GM21360 (cell line): ENCODE measurements around the gene HSPA9.

ENCODE experiments used
- ATAC-seq: cut with Tn5 transposase; IDR thresholded peaks from one replicate; pipeline ENCODE4 v1.9.1; 2021; ENCODE audit warnings: mild to moderate bottlenecking, moderate library complexity; ENCODE audit not compliant: unreplicated experiment

Gene HSPA9

DNA sequence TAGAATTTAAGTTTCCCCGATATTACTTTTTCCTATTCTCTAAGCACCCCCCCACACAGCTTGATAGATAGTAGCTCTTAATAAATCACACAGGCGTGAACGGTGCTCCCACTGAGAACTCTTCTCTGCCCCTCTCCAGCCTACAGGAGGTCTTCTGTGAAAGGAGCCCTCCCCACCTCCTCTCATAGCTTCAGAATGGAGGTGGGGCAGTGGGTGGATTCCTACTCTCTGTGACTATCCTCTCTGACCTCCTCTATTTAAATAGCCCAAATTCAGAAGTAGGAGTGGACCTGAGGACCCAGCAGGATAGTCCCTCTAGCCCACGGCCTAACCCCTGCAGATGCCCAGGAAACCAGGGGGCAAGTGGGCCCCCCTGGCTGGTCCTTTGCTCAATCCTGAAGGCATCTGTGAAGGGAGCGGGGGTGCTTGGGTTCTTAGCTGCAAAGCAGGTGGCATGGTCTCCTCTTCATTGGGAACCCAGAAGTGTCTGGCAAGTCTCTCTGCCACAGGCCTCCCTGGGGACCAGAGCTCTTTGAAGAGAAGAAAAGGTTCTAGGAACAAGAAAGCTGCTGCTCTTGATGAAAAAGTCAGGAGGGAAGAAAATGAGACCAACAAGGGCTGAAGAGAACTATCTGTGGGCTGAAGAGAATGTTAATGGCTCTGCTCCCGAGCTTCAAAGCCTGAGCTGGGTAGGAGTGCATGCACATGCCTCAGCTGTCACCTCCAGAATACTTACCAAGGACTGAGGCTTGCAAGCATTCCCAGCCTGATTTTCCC is 21.1 kb upstream of the HSPA9 start:
- ATAC-seq, result no peak

DNA sequence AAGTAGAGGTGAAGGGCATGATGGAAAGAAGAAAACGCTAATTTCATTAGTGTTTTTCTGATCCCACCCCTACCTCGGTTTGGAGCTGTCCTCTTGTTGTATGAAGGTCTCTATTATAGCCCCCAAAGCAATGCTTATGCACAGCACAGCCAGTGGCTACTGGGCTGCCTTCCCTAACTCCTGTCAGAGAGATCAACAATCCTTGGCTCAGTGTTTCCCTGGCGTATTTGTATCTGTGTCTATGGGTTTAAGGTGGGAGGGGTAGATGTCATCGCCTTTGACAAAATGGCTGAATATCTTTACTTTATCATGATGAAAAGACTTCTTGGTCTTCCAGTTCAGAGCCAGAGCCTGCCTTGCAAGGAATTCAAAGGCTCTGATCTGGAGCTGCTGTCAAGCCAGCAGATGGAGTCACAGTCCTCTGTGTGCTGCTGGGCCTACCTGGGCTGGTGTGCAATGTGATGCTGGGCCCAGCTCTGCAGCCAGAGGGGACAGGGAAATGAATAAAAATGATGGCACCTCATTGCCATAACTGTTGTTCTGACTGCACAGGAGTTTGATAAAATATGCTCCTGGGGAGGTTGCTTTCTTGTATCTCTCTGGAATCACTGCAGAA is 20.1 kb upstream of the HSPA9 start:
- ATAC-seq, result no peak

GRCh38 chr5:138594305-138595058 is 19.3 kb upstream of the HSPA9 start:
- no peak for ATAC-seq

GRCh38 chr5:138588013-138588788 is 13.0 kb upstream of the HSPA9 start:
- no peak for ATAC-seq

DNA sequence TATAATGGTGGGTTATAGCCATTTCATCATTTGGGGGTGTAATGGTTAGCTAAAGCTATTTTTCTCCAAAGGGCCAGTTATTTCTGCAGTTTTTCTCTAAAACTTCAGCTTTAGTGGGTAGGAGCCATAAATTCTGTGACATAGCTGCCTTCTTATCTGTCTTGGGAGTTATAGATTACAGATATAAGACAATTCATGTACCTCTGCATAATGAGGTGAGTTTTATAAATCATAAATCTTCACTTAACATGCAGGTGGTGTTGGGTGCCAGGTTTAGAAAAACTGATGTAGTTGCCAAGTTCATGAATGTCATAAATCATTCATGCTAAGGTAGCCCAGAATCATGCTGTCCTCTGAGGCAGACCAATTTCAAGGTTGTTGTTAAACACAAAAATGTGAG is 10.0 kb upstream of the HSPA9 start:
- ATAC-seq, result no peak

GRCh38 chr5:138583984-138584637 is 8.9 kb upstream of the HSPA9 start:
- ATAC-seq, result no peak

GRCh38 chr5:138582959-138583358 is 7.8 kb upstream of the HSPA9 start:
- no peak for ATAC-seq

GRCh38 chr5:138580777-138581176 is 5.6 kb upstream of the HSPA9 start:
- ATAC-seq, result no peak

- ATAC-seq, result no peak
Measured at GRCh38 chr5:138580001-138580400, 4.8 kb upstream of the HSPA9 start.

- ATAC-seq, result no peak
Measured at GRCh38 chr5:138579517-138579863, 4.3 kb upstream of the HSPA9 start.

- no peak for ATAC-seq
Measured at GRCh38 chr5:138577452-138577851, 2.3 kb upstream of the HSPA9 start.

DNA sequence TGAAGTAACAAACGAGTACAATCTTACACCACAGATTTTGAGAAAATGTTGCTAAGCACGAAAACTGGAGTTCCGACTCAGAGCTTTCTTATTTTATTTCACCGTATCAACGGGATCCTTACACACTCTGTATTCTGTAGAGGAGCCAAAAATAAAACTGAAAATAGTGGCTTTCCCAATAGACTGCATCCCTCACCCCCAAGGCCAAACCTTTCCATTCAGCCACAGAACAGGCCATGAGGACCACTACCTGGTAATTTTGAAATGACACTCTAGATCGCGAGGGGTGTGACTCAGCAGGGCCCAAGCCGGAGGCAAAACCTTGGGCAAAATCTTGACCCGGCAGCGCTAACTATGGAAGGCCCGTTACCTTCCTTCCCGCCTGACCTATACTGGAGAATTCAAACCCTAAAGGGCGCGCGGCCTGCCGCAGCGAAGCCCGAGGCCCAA is 432 bp downstream of the HSPA9 start:
- no peak for ATAC-seq

GRCh38 chr5:138573949-138574670 is 1.1 kb downstream of the HSPA9 start:
- no peak for ATAC-seq

DNA sequence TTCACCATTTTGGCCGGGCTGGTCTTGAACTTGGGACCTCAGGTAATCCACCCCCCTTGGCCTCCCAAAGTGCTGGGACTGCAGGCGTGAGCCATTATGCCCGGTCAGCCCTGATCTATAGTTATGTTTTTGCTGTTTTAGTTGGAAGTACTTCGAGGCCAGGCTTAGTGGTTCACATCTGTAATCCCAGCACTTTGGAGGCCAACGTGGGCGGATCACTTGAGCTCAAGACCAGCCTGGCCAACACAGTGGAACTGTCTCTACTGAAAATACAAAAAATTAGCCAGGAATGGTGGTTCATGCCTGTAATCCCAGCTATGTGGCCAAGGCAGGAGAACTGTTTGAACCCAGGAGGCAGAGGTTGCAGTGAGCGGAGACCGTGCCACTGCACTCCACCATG is 2.0 kb downstream of the HSPA9 start:
- no peak for ATAC-seq

GRCh38 chr5:138570871-138571270 is 4.3 kb downstream of the HSPA9 start:
- no peak for ATAC-seq

DNA sequence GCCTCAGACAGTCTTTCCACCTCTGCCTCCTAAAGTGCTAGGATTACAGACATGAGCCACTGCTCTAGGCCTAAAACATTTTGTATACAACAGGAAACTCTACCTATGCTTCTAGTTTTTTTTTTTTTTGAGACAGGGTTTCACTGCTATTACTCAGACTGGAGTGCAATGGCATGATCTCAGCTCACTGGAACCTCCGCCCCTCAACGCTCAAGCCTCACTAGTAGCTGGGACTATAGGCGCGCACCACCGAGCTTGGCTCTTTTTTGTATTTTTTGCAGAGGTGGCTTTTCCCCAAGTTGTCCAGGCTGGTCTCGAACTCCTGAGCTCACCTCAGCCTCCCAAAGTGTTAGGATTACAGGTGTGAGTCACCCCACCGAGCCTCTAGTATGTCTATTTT is 5.4 kb downstream of the HSPA9 start:
- no peak for ATAC-seq

DNA sequence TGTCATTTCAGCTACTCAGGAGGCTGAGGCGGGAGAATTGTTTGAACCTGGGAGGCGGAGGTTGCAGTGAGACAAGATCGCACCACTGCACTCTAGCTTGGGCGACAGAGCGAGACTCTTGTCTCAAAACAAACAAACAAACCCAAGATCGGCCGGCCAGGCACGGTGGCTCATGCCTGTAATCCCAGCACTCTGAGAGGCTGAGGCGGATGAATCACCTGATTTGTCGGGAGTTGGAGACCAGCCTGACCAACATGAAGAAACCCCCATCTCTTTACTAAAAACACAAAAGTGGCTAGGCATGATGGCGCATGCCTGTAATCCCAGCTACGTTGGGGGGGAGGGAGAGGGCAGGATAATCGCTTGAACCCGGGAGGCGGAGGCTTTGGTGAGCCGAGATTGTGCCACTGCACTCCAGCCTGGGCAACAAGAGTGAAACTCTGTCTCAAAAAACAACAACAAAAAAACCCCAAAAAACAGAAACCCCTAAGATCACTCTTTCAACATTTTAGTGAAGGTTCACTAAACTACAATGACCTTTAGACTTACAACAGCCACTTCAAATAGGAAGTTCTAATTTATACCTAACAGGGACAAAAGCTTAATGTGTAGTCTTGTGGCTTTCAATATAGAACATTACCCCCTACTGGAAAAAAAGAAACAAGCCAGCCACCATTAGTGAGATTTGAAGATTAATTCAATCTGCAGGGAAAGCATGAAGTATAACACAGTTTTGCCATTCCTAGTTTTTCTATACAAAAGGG is 7.0 kb downstream of the HSPA9 start:
- ATAC-seq, result no peak

DNA sequence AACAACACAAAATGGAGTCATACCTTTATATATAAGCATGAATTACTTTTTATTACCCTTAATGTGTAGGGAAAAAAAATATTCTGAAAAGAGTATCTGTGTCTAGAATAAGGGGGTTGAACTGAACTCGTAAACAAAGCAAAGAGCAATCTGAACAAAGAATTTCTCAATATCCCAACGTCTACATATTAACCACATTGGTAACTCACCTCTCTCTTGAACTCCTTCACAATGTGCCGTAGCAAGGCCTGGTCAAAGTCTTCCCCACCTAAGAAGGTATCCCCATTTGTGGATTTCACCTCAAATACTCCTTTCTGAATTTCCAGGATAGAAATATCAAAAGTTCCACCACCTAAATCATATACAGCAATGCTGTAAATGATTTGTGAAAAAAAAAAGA is 8.4 kb downstream of the HSPA9 start:
- ATAC-seq, result no peak

DNA sequence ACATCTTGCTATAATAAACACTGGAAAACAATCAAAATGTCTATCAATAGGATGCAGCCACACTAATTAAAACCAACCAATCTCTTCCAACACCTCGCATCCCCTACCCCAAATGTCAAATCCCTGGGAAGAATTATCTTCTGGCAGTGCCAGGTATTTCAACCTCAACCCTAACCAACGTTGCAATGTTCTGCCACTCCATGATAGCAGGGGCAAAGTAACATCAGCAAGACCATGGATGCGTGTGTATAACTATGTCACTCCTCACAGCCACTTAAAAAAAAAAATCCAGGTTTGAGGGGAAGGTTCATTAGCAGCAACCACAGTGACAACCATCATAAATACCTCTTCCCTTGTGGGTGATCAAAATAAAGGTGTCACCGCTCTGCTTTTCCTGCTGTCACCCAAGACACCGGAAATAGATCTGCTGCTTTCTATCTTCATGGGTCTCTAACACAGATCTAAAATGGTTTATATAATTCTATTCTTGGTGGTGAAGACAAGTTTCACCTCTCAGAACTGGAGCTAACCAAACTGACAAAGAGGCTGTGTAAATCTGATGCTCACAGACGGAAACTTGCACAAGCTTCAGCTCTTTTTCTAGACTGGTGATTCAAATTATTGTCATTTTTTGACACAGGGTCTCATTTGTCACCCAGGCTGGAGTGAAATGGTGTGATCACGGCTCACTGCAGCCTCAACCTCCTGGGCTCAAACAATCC is 9.9 kb downstream of the HSPA9 start:
- ATAC-seq, result no peak
